ENCODE data around the gene MAST4.

GRCh38 chr5:67052034-67052433 is 455.8 kb downstream of the MAST4 start:
- TF ChIP-seq CTCF (conservative IDR thresholded peaks at IDR 0.05; ENCODE audit: low read depth, low read length) (no peak), RAD21 (IDR thresholded peaks at IDR 0.05; ENCODE audit: low read length) (no peak), SMC3 (IDR thresholded peaks at IDR 0.05; ENCODE audit: low read depth, low read length) (no peak), BHLHE40 (IDR thresholded peaks at IDR 0.05; ENCODE audit: low read depth, low read length) (no peak)

All from IMR-90 (cell line).